Activated CD4-positive, alpha-beta T cell treated with anti-CD3 and anti-CD28 coated beads, Interleukin-2, amount 50 U/mL, for 4 hours (primary cell): Measurements from ENCODE around the gene PROSER3.
"Not testable (repeated sequence)": the region's sequence is repeated elsewhere in the genome, so short reads cannot be mapped to it uniquely, and the experiment has no call there.

ENCODE experiments used
- DNase-seq, 2 experiments: peaks; one replicate each; pipeline ENCODE4 v3.0.0-alpha.2; 2020

Gene PROSER3

DNA sequence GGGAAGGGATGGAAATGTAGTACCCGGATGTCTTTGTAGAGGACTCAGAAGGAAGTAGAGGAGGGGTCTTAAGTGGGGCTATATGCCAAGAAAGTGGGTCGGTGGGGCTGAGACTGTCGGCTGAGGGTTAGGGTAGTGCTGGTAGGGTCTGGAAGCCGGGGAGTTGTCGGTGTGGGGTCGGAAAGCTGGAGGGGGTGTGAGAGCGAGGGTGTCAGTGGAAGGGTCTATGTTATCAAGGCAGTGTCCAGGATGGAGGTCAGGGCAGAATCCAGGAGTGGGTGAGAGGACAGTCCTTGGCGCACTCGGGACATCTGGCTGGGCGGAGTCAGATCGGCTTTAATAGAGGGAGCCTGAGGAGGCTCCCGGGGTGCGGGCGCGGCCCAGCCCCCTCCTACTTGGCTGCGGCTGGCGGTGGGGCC is 2.8 kb upstream of the PROSER3 start:
- DNase-seq: no peak

DNA sequence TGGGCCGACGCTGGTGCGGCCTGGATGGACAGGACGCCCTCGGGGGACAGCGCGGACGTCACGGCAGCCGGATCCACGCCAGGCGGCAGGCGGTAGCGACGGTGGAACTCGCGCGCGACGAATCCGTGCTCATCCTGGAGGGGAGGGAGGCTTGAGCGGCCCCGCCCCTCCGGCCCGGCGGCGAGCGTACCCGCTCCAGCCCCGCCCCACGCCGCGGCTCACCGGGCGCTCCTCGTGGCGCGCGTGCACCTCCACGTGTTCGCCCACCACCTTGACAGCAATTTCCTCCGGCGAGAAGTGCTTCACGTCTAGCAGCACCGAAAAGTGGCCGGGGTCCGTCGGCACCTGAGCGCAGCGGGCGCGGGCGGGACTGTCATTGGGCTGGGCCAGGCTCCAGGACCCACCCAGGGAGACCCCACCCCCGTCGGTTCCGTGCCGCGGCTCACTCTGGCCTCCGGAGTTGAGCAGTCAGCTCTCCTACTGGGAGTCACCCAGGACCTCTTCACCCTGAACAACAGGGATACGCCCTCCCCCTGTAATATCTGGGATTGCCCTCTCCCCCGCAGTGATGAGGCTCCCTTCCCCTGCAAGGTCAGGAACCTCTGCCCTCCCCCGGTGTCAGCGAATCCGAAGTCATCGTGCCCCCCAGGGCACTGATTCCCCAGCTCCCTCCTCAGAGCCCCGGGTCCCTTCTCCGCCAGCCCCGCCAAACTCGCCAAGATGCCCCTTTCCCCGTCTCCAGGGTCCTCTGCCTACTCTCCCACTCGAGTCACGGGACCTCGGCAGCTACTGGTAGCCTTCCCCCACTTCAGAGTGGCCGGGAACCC is 2.2 kb upstream of the PROSER3 start:
- peak; percentile 49 to 58 for DNase-seq

DNA sequence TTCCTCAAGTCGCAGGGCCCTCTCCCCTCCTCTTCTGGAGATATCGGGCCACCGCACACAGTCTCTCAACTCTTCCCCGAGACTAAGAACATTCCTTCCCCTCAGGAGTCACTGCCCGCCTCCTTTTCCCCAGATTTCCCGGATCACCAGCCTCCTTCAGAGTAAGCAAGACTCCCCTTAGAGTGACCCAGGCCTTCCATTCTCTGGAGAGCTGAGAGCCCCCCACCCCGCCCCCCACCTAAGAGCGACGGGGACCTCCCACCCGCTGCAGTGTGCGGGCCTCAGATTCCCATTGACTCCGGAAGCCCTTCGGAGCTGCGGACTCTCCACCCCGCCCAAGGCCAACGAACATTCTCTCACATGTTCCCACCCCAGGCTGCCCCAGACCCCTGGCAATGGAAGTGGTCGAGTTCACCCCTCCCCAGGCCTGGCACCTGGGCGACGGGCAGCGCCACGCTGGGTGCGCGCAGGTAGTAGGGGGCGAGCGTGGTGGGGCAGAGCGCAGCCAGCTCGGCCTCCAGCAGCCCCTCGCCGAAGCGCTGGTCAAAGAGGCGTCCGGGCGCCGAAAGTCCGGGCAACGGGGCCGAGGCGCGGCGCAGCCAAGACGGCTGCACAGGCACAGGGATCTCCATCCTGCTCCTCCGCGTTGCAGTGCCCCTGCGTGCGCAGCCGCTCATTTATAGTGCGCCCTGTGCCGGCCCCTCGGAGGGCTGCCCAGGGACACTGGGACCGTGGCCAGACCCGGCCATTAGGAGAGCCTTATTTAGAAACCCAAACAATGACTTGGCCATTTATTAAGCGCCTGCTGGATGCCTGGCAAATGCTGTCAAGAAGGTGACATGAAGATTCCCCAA is 1.4 kb upstream of the PROSER3 start, which contains the start of gene HSPB6:
Gene HSPB6, minus strand, starts transcription at position 653 of the 854 bp plus-strand sequence. Its CDS starts 21 bp downstream, at position 632.
- DNase-seq: no peak

- DNase-seq: no peak
These were observed 686 bp upstream of the PROSER3 start for GRCh38 chr19:35757231-35757748.

DNA sequence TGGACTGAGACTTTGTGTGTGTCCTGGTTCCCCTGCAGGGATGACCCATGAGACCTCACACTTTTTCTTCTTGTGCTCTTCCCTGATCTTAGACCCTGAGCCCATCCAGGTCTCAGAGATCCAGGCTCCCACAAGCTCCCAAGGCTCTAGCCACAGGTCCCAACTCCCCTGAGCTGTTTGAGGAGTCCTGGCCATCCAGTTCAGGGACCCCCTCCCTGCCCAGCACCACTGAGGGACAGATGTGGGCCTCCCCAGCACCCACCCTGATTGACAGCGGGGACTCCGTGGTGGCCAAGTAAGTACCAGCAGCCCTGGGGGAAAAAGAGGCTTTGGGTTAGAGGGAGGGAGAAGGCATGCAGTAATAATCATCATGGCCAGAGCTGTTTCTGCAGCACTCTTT is 1.7 kb downstream of the PROSER3 start:
- DNase-seq: no peak

DNA sequence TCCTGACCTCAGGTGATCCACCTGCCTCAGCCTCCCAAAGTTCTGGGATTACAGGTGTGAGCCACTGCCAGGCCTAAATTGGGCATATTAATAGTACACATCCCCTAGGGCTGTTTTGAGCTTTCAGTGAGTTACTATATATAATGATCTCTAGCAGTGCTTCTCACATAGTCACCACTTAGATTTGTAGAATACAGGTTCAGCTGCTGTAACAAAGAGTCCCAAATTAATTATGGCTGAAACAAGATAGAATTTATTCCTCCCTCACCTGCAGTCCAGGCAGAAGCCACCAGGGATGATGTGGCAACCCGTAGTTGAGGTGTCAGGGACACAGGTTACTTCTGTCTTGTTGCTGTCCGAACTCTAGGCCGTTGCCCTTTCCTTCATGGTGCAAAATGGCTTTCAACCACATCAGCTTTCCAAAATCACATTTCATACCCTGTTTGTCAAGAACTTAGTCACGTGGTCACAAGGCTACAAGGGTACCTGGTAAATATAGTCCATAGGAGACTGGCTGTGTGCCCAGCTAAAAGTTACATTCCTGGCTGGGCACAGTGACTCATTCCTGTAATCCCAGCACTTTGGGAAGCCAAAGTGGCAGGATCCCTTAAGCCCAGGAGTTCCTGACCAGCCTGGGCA is 2.9 kb downstream of the PROSER3 start:
- no peak for DNase-seq

- no peak for DNase-seq
These were observed 6.7 kb downstream of the PROSER3 start for GRCh38 chr19:35764432-35765315.

GRCh38 chr19:35766571-35767104 is 8.7 kb downstream of the PROSER3 start:
- DNase-seq: no peak

- DNase-seq: no peak
These were observed 9.5 kb downstream of the PROSER3 start for GRCh38 chr19:35767288-35768081.

DNA sequence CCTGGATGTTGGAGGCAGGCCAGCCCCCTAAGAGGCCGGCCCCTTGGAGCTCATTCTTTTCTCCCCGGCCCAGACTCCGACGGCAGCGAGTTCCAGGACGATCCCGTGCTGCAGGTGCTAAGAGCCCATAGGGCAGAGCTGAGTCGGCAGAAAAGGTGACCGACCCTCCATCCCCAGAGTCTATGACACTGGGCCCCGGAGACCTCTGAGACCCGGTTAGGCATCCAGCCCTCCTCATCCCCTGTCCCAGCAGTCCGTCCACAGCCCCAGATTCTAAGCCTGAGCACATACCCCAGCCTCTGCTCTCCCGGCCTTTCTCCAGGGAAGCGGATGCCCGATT is 10.1 kb downstream of the PROSER3 start:
- DNase-seq: no peak

DNA sequence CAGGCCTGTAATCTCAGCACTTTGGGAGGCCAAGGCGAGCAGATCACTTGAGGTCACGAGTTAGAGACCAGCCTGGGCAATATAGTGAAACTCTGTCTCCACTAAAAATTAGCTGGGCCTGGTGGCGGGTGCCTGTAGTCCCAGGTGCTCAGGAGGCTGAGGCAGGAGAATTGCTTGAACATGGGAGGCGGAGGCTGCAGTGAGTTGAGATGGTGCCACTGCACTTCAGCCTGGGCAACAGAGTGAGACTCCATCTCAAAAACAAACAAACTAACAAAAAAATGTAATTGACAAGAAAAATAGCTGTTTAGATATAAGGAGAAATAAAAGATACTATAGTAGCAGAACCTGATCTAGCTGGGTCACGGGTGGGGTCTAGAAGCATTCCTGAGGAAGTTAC is 14.4 kb downstream of the PROSER3 start:
- not testable (repeated sequence) for DNase-seq

DNA sequence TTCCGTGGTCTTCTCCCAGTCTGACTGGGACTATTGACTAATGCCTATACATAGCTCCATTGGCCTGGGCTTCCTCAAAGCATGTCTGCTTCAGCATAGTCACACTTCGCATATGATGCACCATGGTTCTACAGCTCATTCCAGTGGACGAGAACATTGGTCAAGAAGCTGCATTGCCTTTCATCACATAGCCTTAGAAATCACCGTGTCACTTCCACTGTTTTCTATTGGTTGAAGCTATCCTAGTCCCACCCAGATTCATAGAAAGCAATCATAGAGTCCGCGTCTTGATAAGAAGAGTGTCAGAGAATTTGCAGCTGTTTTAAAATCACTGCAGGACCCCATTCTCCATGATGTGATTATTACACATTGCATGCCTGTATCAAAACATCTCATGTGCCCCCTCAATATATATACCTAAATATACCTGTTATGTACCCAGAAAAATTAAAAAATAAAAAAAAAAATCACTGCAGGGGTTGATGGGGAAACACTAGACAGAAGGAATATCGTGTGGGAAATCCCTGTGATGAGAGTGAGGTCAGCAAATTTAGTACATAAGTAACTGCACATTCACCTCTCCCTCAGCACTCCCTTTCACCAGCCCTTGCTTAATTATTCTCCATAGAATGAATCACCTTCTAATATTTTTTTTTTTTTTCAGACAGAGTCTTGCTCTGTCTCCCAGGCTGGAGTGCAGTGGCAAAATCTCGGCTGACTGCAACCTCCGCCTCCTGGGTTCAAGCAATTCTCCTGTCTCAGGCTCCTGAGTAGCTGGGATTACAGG is 15.2 kb downstream of the PROSER3 start:
- no peak for DNase-seq

- DNase-seq: no peak
These were observed 16.5 kb downstream of the PROSER3 start for GRCh38 chr19:35774274-35775045.

DNA sequence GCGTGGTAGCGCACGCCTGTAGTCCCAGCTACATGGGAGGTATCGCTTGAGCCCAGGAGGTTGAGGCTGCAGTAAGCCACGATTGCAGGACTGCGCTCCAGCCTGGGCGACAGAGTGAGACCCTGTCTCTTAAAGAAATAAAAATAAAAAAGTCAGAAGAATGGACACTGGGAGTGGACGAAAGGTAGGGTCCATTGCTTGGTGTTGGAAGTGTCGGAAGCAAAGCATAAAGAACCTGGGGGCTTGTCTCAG is 17.0 kb downstream of the PROSER3 start:
- no peak for DNase-seq

DNA sequence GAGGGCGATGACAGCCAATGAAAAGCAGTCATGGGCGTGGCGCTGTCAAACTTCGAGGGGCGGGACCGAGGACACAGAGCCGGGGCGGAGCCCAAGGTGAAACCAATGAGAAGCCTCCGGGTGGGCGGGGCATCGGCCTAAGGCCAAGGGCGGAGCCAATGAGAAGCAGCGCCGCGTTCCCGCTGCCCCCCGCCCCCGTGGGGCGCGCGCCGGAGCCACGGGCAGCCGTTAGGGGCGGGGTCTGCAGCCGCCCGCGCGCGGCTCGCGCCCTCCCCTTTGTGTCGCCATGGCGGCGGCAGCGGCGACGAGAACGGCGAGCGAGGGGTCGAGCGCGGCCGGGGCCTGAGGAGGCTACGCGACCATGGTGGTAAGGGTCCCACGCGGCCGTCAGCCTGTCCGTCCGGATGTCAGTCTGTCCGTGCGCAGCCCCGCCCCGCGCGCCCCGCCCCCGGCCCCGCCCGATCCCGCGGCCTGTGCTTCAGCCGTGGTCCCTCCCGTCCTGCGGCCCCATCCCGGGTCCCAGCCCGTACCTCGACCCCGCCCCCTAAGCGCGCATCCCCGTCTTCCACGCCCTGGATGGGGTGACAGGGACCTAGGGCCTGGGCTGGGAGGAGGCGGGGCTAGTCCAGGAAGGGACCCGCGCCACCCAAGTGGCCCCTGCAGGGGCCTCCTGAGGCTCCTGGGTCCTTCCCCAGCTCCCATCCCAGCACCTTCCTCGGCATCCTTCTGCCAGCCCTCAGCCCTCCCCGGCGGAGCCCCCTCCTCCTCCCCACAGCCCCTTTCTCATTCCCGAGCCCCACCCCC is 17.5 kb downstream of the PROSER3 start, which contains the start of gene ARHGAP33:
Gene ARHGAP33, plus strand, starts transcription at position 267 of the 804 bp plus-strand sequence. Its CDS starts 95 bp downstream, at position 362.
- peak; percentile 99 for DNase-seq

DNA sequence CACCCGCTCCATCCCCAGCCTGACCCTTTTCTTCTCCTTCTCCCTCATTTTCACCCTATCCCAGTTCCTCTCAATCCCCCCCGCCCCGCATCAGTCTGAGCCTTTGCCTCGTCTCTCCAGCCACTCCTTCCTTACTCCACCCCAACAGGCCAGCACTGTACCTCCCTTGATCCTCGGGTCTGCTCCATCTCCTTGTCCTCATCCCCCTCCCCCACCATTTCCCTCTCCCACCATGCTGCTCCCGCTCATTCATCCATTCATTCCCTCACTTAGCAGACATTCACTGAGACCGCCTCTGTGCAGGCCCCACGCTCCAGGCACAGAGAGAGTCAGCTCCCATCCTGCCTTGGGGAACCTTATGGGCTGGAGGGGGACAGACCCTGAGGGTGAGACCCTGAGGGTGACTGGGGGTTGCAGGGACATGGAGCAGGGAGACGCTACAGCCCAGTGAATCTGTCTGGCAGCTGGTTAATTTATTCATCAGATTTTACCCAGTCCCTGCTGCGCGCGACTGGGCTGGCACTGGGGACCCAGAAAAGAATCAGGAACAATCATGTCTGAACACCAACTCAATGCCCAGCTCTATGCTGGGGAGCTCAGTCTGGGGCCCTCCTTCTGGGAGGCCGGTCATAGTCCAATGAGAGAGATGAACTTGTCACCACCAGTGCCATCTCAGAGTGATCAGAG is 18.3 kb downstream of the PROSER3 start:
- DNase-seq: no peak

DNA sequence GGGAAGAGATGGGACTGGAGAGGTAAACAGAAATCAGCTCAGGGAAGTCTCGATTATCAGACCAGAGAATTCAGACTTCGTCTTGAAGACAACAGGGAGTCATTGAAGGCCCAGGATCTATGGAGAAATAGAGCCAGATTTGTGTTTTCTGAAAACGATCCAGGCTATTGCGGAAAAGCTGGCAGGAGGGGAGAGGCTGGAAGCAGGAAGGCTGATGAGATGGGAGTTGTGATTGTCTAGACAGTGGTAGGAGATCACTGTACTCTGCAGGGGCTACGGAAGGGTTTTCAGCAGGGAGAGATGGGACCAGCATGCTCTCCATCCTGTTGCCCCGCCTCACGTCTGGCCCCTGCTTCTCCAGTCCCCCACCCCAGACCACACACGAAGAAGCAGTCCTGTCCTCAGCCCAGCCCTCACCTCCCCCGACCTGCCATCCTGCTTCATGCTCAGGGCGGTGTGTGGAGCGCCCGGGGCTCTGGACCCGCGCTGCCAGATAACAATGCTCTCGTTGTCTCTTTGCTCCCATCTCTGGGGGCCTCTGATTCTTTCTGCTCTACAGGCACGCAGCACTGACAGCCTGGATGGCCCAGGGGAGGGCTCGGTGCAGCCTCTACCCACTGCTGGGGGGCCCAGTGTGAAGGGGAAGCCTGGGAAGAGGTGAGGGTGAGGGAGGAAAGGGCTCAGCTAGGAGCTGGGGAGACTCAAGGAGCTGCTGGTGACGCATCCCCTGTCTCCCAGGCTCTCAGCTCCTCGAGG is 19.3 kb downstream of the PROSER3 start:
- no peak for DNase-seq
